K562 (cell line): Measurements from ENCODE around the gene DNAJB12. TPM values are rescaled to one million over a fixed set of nuclear protein-coding genes. Genes with fewer than 3 reads are reported as not detected.

Source experiments
- BACH1 ChIP-seq: fragments of 200-800 bp; sonication (Bioruptor generic); IDR thresholded peaks from 2 replicates; pipeline ENCODE4 v1.6.1; 2016; ENCODE audit warnings: missing genetic modification characterization, missing compliant biosample characterization
- CBX2 ChIP-seq: fragments of 200-600 bp; sonication (generic); IDR thresholded peaks from one replicate; pipeline ENCODE4 v1.6.1; 2012; ENCODE audit warnings: mild to moderate bottlenecking, low read length, inconsistent platforms; ENCODE audit not compliant: insufficient read depth, poor library complexity, severe bottlenecking
- CREB3 ChIP-seq: fragments of 450-650 bp; conservative IDR thresholded peaks from 2 replicates; pipeline ENCODE4 v1.6.1; 2016; ENCODE audit warnings: missing genetic modification characterization, low read depth, mild to moderate bottlenecking, missing compliant biosample characterization, moderate library complexity
- E2F3 ChIP-seq: fragments of 250-450 bp; sonication (Bioruptor Pico); IDR thresholded peaks from 2 replicates; pipeline ENCODE4 v1.4.0; 2020; ENCODE audit warnings: mild to moderate bottlenecking
- E2F6 ChIP-seq, 2 experiments: IDR thresholded peaks; 2 replicates each; pipeline ENCODE4 v1.6.1; 2011; ENCODE audit warnings: borderline replicate concordance in 1 of 2, control low read depth in 1 of 2, low read depth in 1 of 2, low read length in 1 of 2, mild to moderate bottlenecking in 1 of 2, mixed read lengths in 1 of 2, moderate library complexity in 1 of 2; ENCODE audit not compliant: insufficient read depth in 1 of 2, insufficient read length in 1 of 2, poor library complexity in 1 of 2, severe bottlenecking in 1 of 2; ENCODE audit errors: extremely low read depth in 1 of 2
- EGR1 ChIP-seq: fragments of 450-650 bp; conservative IDR thresholded peaks from 2 replicates; pipeline ENCODE4 v1.6.1; 2017; ENCODE audit warnings: mild to moderate bottlenecking
- ELK1 ChIP-seq: sonication (generic); formaldehyde crosslinking; IDR thresholded peaks from 2 replicates; pipeline ENCODE4 v1.8.1; 2022; ENCODE audit warnings: missing genetic modification reagents
- FOXA1 ChIP-seq: fragments of 450-650 bp; IDR thresholded peaks from 2 replicates; pipeline ENCODE4 v1.6.1; 2016; ENCODE audit warnings: mild to moderate bottlenecking, borderline replicate concordance
- FOXM1 ChIP-seq, 2 experiments: fragments of 450-650 bp in 1 of 2; sonication (generic) in 1 of 2; formaldehyde crosslinking in 1 of 2; IDR thresholded peaks; 2 replicates each; pipeline versions ENCODE4 v1.6.1 to v1.9.0; 2017 to 2022; ENCODE audit warnings: low read depth in 2 of 2, mild to moderate bottlenecking in 2 of 2, missing genetic modification reagents in 1 of 2, moderate library complexity in 1 of 2
- HMBOX1 ChIP-seq: sonication (generic); IDR thresholded peaks from 2 replicates; pipeline ENCODE4 v1.6.1; 2016
- MNT ChIP-seq, 2 experiments: fragments of 450-650 bp; conservative IDR thresholded peaks; 2 replicates each; pipeline ENCODE4 v1.6.1; 2017; ENCODE audit warnings: mild to moderate bottlenecking in 2 of 2, moderate library complexity in 2 of 2
- PREB ChIP-seq: sonication (generic); formaldehyde crosslinking; IDR thresholded peaks from 2 replicates; pipeline ENCODE4 v1.8.1; 2023; ENCODE audit warnings: mild to moderate bottlenecking, missing genetic modification reagents
- PTBP1 ChIP-seq: fragments of 200-400 bp; formaldehyde crosslinking; IDR thresholded peaks from 2 replicates; pipeline ENCODE4 v1.6.1; 2017; ENCODE audit warnings: low read depth, low read length
- RNF2 ChIP-seq: sonication (generic); IDR thresholded peaks from 2 replicates; pipeline ENCODE4 v1.6.1; 2016
- STAT6 ChIP-seq: sonication (generic); formaldehyde crosslinking; IDR thresholded peaks from 2 replicates; pipeline ENCODE4 v1.8.1; 2023; ENCODE audit warnings: mild to moderate bottlenecking, missing genetic modification reagents
- ZNF408 ChIP-seq: fragments of 250-450 bp; sonication (Bioruptor Pico); IDR thresholded peaks from 2 replicates; pipeline ENCODE4 v1.4.0; 2020; ENCODE audit warnings: low read depth, mild to moderate bottlenecking, moderate library complexity
- polyA plus RNA-seq, 8 experiments: library from polyadenylated mRNA; depleted of rRNA in 4 of 8; stranded (reverse) in 5 of 8; unstranded in 3 of 8; fragments of >200 nt; fragmentation: Nextera tagmentation in 2 of 8; fragmentation: Illumina TruSeq in 1 of 8; extraction: Ambion mirVana in 2 of 8; extraction: Trizol in 1 of 8; gene quantifications; 2 replicates each; pipeline versions ENCODE4 v1.2.1 to v1.2.3, GENCODE V29; 2011 to 2014; ENCODE audit warnings: inconsistent platforms in 1 of 8, missing spikeins in 1 of 8
- total RNA-seq, 7 experiments: library from RNA; depleted of rRNA in 6 of 7; stranded (reverse); fragments of >200 nt in 6 of 7; fragmentation: Illumina TruSeq in 2 of 7; extraction: Trizol in 2 of 7; gene quantifications; 2 replicates each; pipeline versions ENCODE4 v1.2.1 to v1.2.3, GENCODE V29; 2011 to 2021; ENCODE audit warnings: low replicate concordance in 1 of 7

Gene DNAJB12
- total and polyA plus RNA-seq, 9 of the 15 experiments (the other 6 are each of a cell fraction or from before 2014, with no cell fraction given): 3.5 to 31.5 (median 20.3) TPM

GRCh38 chr10:72320676-72321247 lies 34.0 kb downstream of the DNAJB12 start (continued):
- TF ChIP-seq STAT6 (CRISPR knock-in tag) (peak; percentile 98; the same call in 1 of the 2 replicates), MNT (conservative IDR thresholded peaks at IDR 0.05) (peak in 1 of 2 experiments; percentile 83; a peak in 3 of 4 replicates), BACH1 (tag) (peak; percentile 89; the same call in 1 of the 2 replicates), EGR1 (no peak; the same call in 1 of the 2 replicates), ELK1 (no peak), FOXM1 (IDR thresholded peaks at IDR 0.05; ENCODE audit: low read depth) (peak; percentile 94), FOXM1 (CRISPR knock-in tag; IDR thresholded peaks at IDR 0.05; ENCODE audit: low read depth) (no peak), E2F6 (IDR thresholded peaks at IDR 0.05; ENCODE audit: borderline replicate concordance in 1 of 2, extremely low read depth in 1 of 2, insufficient read depth in 1 of 2, insufficient read length in 1 of 2, low read depth in 1 of 2, low read length in 1 of 2, poor library complexity in 1 of 2, severe bottlenecking in 1 of 2) (peak; percentile 32 to 42), FOXA1 (no peak), PTBP1 (peak; percentile 87), CBX2 (no peak), PREB (CRISPR knock-in tag) (no peak), ZNF408 (no peak), E2F3 (CRISPR knock-in tag) (peak; percentile 24; the same call in 1 of the 2 replicates), RNF2 (peak; percentile 100), CREB3 (tag) (peak; percentile 88), HMBOX1 (peak; percentile 97)
